ENCODE results near the gene LMBR1L.

The LMBR1L gene

DNA sequence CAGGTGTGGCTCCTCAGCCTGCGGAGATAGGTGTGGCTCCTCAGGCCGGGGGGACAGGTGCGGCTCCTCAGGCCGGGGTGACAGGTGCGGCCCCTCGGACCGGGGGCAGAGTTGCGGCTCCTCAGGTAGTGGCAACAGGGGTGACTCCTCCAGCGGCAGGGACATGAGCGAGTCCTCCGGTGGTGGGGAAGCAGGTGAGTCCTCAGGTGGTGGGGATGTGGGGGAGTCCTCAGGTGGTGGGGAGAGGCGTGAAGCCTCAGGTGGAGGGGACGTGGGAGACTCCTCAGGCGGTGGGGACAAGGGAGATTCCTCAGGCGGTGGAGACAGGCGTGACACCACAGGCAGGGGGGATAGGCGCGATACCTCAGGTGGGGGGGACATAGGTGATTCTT is 59.3 kb downstream of the LMBR1L start:
- Mint-ChIP-seq H3K27me3 (ENCODE audit: low read depth) (no peaks in the 10 kb centered on the region), H3K4me3 (no peak overlapping the region), H3K4me1 (peaks cover 10% of the 10 kb centered on the region), H3K36me3 (ENCODE audit: low read depth) (peaks cover 83% of the 10 kb centered on the region), H3K9me3 (no peaks in the 10 kb centered on the region), H3K27ac (no peak overlapping the region)
- TF ChIP-seq, protein P1, sequence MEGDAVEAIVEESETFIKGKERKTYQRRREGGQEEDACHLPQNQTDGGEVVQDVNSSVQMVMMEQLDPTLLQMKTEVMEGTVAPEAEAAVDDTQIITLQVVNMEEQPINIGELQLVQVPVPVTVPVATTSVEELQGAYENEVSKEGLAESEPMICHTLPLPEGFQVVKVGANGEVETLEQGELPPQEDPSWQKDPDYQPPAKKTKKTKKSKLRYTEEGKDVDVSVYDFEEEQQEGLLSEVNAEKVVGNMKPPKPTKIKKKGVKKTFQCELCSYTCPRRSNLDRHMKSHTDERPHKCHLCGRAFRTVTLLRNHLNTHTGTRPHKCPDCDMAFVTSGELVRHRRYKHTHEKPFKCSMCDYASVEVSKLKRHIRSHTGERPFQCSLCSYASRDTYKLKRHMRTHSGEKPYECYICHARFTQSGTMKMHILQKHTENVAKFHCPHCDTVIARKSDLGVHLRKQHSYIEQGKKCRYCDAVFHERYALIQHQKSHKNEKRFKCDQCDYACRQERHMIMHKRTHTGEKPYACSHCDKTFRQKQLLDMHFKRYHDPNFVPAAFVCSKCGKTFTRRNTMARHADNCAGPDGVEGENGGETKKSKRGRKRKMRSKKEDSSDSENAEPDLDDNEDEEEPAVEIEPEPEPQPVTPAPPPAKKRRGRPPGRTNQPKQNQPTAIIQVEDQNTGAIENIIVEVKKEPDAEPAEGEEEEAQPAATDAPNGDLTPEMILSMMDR (IDR thresholded peaks at IDR 0.05; ENCODE audit: unreplicated experiment in 3 of 3): no peak

DNA sequence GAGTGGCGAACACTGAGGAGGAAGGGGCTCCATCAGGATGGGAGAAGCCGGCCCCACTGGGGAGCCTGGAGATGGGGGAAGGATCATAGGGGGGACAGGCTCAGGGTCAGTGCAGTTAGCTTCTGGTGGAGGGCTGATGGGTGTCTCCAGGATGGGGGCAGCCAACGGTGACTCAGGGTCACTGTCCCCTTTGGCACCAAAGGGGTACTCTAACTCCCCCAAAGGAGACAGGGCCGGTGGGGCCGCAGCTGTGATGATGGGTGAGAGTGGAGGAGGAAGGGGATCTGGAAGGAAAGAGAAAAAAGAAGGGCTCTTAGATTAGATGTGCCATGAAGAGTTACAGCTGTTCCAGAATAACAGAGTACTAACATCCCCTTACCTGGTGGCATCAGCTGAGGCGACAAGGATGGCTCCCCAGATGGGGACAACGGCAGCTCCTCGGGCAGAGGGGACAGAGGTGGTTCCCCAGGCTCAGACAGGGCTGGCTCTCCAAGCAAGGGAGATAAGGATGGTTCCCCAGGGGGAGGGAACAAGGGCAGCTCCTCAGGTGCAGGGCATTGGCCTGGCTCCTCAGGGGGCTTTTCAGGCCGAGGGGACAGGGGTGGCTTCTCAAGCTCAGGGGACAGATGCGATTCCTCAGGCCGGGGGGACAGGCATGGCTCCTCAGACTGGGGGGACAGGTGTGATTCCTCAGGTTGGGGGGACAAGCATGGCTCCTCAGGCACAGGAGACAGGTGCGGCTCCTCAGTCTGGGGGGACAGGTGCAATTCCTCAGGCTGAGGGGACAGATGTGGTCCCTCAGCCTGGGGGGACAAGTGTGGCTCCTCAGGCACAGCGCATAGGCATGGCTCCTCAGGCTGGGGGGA is 59.9 kb downstream of the LMBR1L start:
- no peak overlapping the region for H3K4me3 Mint-ChIP-seq
- no peaks in the 10 kb centered on the region for H3K9me3 Mint-ChIP-seq
- peaks cover 86% of the 10 kb centered on the region for H3K36me3 Mint-ChIP-seq (ENCODE audit: low read depth)
- TF ChIP-seq, protein P1 (IDR thresholded peaks at IDR 0.05; ENCODE audit: unreplicated experiment in 3 of 3): no peak
- peaks cover 4% of the 10 kb centered on the region for H3K4me1 Mint-ChIP-seq
- no peak overlapping the region for H3K27ac Mint-ChIP-seq
- H3K27me3 Mint-ChIP-seq (ENCODE audit: low read depth): no peaks in the 10 kb centered on the region

DNA sequence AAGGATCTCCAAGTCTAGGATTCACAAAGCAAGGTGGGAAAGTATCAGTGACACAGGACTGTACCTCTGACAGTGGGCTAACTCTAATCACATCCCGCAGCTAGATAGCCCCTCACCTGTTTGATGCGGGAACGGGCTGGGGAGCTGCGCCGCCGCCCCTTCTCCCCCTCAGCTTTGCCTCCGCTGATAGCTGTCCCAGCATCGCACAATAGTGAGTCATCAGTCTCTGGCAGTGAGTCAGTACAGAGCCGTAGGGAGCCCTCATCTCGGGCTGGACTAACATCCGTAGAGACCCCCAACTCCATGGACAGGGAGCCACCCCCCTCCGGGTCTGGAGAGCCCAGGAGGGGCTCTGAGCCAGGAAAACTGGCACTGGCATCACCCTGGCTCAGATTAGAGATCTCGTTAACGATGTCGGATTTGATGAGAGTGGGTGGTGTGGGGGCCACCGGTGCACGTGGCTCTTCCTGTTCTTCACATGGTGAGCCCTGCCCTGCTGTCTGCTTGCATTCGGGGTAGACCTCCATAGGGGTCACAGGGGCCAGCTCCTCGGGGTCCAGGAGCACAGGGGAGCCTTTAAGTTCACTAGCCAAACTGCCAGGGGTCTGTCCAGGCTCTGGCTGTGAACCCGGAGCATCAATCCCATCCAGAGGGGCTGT is 61.0 kb downstream of the LMBR1L start:
- TF ChIP-seq, protein P1 (IDR thresholded peaks at IDR 0.05; ENCODE audit: unreplicated experiment in 3 of 3): no peak
- Mint-ChIP-seq H3K36me3 (ENCODE audit: low read depth) (peaks cover 90% of the 10 kb centered on the region), H3K4me1 (no peaks in the 10 kb centered on the region), H3K4me3 (no peak overlapping the region), H3K9me3 (no peaks in the 10 kb centered on the region), H3K27ac (no peak overlapping the region), H3K27me3 (ENCODE audit: low read depth) (no peaks in the 10 kb centered on the region)

DNA sequence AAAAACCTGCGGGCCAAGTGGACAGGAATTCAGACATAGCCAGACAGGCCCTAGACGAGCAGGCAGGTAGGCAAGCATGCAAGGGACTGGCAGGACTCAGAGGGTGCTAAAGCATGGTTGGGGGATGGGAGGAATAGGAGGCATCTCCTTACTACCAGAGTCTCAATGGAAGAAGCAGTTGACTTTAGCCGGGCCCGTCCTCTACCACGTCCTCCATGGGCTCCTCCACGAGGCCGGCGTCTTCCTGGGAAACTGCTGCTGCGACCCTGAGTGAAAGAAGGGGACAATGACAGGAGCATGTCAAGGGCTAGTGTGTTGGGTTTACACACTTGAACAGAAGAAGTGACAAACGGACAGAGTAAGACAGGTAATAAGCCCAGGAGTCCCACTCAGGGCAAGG is 61.7 kb downstream of the LMBR1L start:
- no peak overlapping the region for H3K27ac Mint-ChIP-seq
- H3K4me1 Mint-ChIP-seq: no peaks in the 10 kb centered on the region
- H3K9me3 Mint-ChIP-seq: no peaks in the 10 kb centered on the region
- H3K27me3 Mint-ChIP-seq (ENCODE audit: low read depth): no peaks in the 10 kb centered on the region
- H3K4me3 Mint-ChIP-seq: no peak overlapping the region
- peaks cover 90% of the 10 kb centered on the region for H3K36me3 Mint-ChIP-seq (ENCODE audit: low read depth)
- TF ChIP-seq, protein P1 (IDR thresholded peaks at IDR 0.05; ENCODE audit: unreplicated experiment in 3 of 3): no peak
